Stomach (tissue), 4 donors: ENCODE data around the gene RPRML.

Source experiments
- EP300 ChIP-seq: sonication (generic); formaldehyde crosslinking; IDR thresholded peaks from one replicate; pipeline ENCODE4 v1.6.1; 2017; ENCODE audit warnings: antibody characterized with exemption
- POLR2AphosphoS5 ChIP-seq, 3 donors: sonication (generic); formaldehyde crosslinking; IDR thresholded peaks; one replicate each; pipeline ENCODE4 v1.6.1; 2016; ENCODE audit warnings: antibody characterized with exemption in 3 of 3
- TF ChIP-seq, protein P1 (sequence below), 7 experiments: fragments of 450-650 bp in 4 of 7; fragments of 200-600 bp in 3 of 7; sonication (generic) in 3 of 7; IDR thresholded peaks; one replicate each; pipeline ENCODE4 v1.5.1; 2016 to 2019; ENCODE audit warnings: antibody characterized with exemption in 7 of 7, control low read depth in 2 of 7, mild to moderate bottlenecking in 1 of 7

DNA sequence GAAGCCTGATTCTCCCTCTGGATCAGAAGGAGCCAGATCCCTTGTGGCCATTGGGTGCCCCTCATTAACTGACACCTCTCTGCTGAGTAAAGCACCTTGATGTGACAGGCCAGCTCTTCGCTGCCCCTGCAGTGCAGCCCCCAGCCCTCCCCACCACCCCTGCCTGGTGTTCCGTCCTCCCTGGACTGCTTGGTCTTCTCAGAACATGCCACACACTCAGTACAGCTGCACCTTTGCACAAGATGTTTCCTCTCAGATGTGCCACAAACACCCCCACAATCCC, 35.9 kb downstream of the RPRML start:
- TF ChIP-seq, protein P1, sequence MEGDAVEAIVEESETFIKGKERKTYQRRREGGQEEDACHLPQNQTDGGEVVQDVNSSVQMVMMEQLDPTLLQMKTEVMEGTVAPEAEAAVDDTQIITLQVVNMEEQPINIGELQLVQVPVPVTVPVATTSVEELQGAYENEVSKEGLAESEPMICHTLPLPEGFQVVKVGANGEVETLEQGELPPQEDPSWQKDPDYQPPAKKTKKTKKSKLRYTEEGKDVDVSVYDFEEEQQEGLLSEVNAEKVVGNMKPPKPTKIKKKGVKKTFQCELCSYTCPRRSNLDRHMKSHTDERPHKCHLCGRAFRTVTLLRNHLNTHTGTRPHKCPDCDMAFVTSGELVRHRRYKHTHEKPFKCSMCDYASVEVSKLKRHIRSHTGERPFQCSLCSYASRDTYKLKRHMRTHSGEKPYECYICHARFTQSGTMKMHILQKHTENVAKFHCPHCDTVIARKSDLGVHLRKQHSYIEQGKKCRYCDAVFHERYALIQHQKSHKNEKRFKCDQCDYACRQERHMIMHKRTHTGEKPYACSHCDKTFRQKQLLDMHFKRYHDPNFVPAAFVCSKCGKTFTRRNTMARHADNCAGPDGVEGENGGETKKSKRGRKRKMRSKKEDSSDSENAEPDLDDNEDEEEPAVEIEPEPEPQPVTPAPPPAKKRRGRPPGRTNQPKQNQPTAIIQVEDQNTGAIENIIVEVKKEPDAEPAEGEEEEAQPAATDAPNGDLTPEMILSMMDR (IDR thresholded peaks at IDR 0.05), result no peak
- TF ChIP-seq POLR2AphosphoS5 (IDR thresholded peaks at IDR 0.05) (no peak), EP300 (no peak)
